SK-N-SH treated with all-trans-retinoic acid at 6 μM for 48 hours (cell line): ENCODE results near the gene ZFP92.

Experiments used
- ATAC-seq: fragments of 200-7000 bp; cut with Tn5 transposase; 3 replicates; pipeline ENCODE4 v1.9.1; 2020; ENCODE audit warnings: mild to moderate bottlenecking, moderate library complexity
- ARNTL ChIP-seq: fragments of 450-650 bp; formaldehyde crosslinking; IDR thresholded peaks from 2 replicates; pipeline ENCODE4 v1.5.0; 2020; ENCODE audit warnings: low read depth, mild to moderate bottlenecking, moderate library complexity, borderline replicate concordance
- CSDC2 ChIP-seq: fragments of 250-450 bp; sonication (Bioruptor Pico); IDR thresholded peaks from 2 replicates; pipeline ENCODE4 v1.5.0; 2020; ENCODE audit warnings: mild to moderate bottlenecking, moderate library complexity
- GLIS3 ChIP-seq: fragments of 250-450 bp; sonication (Bioruptor Pico); IDR thresholded peaks from 2 replicates; pipeline ENCODE4 v1.5.0; 2020; ENCODE audit warnings: mild to moderate bottlenecking, moderate library complexity
- ISL1 ChIP-seq: fragments of 250-450 bp; sonication (Bioruptor Pico); IDR thresholded peaks from 2 replicates; pipeline ENCODE4 v2.1.2; 2022; ENCODE audit warnings: mild to moderate bottlenecking, moderate library complexity
- OSR1 ChIP-seq: fragments of 250-450 bp; sonication (Bioruptor Pico); IDR thresholded peaks from 2 replicates; pipeline ENCODE4 v1.8.0; 2022; ENCODE audit warnings: moderate library complexity, mild to moderate bottlenecking, inconsistent platforms
- PPARA ChIP-seq: fragments of 250-450 bp; sonication (Bioruptor Pico); IDR thresholded peaks from 2 replicates; pipeline ENCODE4 v1.5.0; 2020; ENCODE audit warnings: mild to moderate bottlenecking, borderline replicate concordance
- RARB ChIP-seq: fragments of 250-450 bp; sonication (Bioruptor Pico); IDR thresholded peaks from 2 replicates; pipeline ENCODE4 v1.8.0; 2021; ENCODE audit warnings: mild to moderate bottlenecking, moderate library complexity
- SNAI2 ChIP-seq: fragments of 250-450 bp; sonication (Bioruptor Pico); IDR thresholded peaks from 2 replicates; pipeline ENCODE4 v1.5.0; 2020; ENCODE audit warnings: mild to moderate bottlenecking, moderate library complexity
- TCF4 ChIP-seq: fragments of 250-450 bp; sonication (Bioruptor Pico); IDR thresholded peaks from 2 replicates; pipeline ENCODE4 v1.8.0; 2021; ENCODE audit warnings: mild to moderate bottlenecking, moderate library complexity, borderline replicate concordance
- ZC3H10 ChIP-seq: fragments of 250-450 bp; sonication (Bioruptor Pico); IDR thresholded peaks from 2 replicates; pipeline ENCODE4 v1.5.1; 2021; ENCODE audit warnings: mild to moderate bottlenecking, moderate library complexity
- ZFP30 ChIP-seq: fragments of 450-650 bp; formaldehyde crosslinking; IDR thresholded peaks from 2 replicates; pipeline ENCODE4 v1.5.0; 2022; ENCODE audit warnings: mild to moderate bottlenecking, moderate library complexity
- ZNF565 ChIP-seq: fragments of 450-650 bp; formaldehyde crosslinking; conservative IDR thresholded peaks from 2 replicates; pipeline ENCODE4 v1.5.0; 2020; ENCODE audit warnings: low read depth, mild to moderate bottlenecking, moderate library complexity
- ZNF70 ChIP-seq: fragments of 450-650 bp; formaldehyde crosslinking; IDR thresholded peaks from 2 replicates; pipeline ENCODE4 v1.5.0; 2020; ENCODE audit warnings: mild to moderate bottlenecking, moderate library complexity
- ZNF8 ChIP-seq: fragments of 450-650 bp; formaldehyde crosslinking; IDR thresholded peaks from 2 replicates; pipeline ENCODE4 v1.5.0; 2020; ENCODE audit warnings: mild to moderate bottlenecking, moderate library complexity
- TF ChIP-seq, protein P1 (sequence below): fragments of 250-450 bp; sonication (Bioruptor Pico); IDR thresholded peaks from 2 replicates; pipeline ENCODE4 v1.5.0; 2020; ENCODE audit warnings: mild to moderate bottlenecking, moderate library complexity
- TF ChIP-seq, protein P2 (sequence below): fragments of 250-450 bp; sonication (Bioruptor Pico); IDR thresholded peaks from 2 replicates; pipeline ENCODE4 v1.5.1; 2021; ENCODE audit warnings: mild to moderate bottlenecking, moderate library complexity
- TF ChIP-seq, protein P3 (sequence below): fragments of 250-450 bp; sonication (Bioruptor Pico); IDR thresholded peaks from 2 replicates; pipeline ENCODE4 v1.8.0; 2020; ENCODE audit warnings: mild to moderate bottlenecking, moderate library complexity, borderline replicate concordance
- TF ChIP-seq, protein P4 (sequence below): fragments of 250-450 bp; sonication (Bioruptor Pico); IDR thresholded peaks from 2 replicates; pipeline ENCODE4 v1.8.0; 2021; ENCODE audit warnings: low read depth, mild to moderate bottlenecking, moderate library complexity, borderline replicate concordance
- TF ChIP-seq, protein P5 (sequence below): fragments of 250-450 bp; sonication (Bioruptor Pico); IDR thresholded peaks from 2 replicates; pipeline ENCODE4 v1.5.1; 2020; ENCODE audit warnings: low read depth, mild to moderate bottlenecking, moderate library complexity

The ZFP92 gene

DNA sequence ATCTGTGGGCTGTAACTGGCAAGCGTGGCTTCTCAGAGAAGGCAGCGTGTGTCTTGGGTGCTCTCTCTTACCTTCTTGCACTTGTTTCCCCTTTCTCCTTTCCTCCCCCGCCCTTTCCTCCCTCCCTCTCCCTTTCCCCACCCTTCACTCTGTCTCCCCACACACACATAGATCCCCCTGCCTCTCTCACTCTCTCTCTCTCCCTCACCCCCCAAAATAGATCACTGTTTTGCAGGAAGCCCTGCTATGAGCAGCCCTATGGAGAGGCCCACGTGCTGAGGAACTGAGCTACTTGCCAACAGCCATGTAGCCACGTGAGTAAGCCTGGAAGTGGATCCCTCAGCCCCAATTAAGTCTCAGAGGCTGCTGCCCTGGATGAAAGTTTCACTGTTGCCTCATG lies 5.8 kb upstream of the ZFP92 start:
- TF ChIP-seq CSDC2 (CRISPR knock-in tag) = no peak
- TF ChIP-seq, protein P1, sequence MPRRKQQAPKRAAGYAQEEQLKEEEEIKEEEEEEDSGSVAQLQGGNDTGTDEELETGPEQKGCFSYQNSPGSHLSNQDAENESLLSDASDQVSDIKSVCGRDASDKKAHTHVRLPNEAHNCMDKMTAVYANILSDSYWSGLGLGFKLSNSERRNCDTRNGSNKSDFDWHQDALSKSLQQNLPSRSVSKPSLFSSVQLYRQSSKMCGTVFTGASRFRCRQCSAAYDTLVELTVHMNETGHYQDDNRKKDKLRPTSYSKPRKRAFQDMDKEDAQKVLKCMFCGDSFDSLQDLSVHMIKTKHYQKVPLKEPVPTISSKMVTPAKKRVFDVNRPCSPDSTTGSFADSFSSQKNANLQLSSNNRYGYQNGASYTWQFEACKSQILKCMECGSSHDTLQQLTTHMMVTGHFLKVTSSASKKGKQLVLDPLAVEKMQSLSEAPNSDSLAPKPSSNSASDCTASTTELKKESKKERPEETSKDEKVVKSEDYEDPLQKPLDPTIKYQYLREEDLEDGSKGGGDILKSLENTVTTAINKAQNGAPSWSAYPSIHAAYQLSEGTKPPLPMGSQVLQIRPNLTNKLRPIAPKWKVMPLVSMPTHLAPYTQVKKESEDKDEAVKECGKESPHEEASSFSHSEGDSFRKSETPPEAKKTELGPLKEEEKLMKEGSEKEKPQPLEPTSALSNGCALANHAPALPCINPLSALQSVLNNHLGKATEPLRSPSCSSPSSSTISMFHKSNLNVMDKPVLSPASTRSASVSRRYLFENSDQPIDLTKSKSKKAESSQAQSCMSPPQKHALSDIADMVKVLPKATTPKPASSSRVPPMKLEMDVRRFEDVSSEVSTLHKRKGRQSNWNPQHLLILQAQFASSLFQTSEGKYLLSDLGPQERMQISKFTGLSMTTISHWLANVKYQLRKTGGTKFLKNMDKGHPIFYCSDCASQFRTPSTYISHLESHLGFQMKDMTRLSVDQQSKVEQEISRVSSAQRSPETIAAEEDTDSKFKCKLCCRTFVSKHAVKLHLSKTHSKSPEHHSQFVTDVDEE (CRISPR knock-in tag) = no peak
- TF ChIP-seq, protein P2, sequence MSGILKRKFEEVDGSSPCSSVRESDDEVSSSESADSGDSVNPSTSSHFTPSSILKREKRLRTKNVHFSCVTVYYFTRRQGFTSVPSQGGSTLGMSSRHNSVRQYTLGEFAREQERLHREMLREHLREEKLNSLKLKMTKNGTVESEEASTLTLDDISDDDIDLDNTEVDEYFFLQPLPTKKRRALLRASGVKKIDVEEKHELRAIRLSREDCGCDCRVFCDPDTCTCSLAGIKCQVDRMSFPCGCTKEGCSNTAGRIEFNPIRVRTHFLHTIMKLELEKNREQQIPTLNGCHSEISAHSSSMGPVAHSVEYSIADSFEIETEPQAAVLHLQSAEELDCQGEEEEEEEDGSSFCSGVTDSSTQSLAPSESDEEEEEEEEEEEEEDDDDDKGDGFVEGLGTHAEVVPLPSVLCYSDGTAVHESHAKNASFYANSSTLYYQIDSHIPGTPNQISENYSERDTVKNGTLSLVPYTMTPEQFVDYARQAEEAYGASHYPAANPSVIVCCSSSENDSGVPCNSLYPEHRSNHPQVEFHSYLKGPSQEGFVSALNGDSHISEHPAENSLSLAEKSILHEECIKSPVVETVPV (CRISPR knock-in tag) = no peak
- no peak for ATAC-seq

DNA sequence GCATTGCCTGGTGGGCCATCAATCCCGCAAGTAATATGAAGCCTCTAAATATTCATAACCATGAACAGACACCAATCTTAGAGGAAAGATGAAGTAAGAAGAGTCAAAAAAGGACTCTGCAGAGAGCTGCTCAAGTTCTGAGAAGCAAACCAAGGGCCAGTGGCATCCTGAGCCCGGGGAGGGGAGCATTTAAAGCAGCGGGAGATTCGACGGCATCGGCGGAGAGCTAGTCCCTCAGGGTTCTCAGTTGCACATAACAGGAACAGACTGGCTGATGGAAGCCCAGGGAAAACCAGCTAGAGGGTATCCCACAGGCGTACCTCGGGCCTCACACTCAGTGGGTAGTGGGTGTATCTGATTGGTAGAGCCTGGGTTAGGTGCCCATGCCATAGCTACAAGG lies 5.3 kb upstream of the ZFP92 start:
- ATAC-seq = no peak
- TF ChIP-seq SNAI2 (CRISPR knock-in tag) = no peak
- TF ChIP-seq ARNTL = no peak
- no peak for TF ChIP-seq RARB
- TF ChIP-seq ZNF8 = no peak
- TF ChIP-seq CSDC2 (CRISPR knock-in tag) = no peak
- TF ChIP-seq ZNF565 (CRISPR knock-in tag) = no peak
- TF ChIP-seq, protein P3, sequence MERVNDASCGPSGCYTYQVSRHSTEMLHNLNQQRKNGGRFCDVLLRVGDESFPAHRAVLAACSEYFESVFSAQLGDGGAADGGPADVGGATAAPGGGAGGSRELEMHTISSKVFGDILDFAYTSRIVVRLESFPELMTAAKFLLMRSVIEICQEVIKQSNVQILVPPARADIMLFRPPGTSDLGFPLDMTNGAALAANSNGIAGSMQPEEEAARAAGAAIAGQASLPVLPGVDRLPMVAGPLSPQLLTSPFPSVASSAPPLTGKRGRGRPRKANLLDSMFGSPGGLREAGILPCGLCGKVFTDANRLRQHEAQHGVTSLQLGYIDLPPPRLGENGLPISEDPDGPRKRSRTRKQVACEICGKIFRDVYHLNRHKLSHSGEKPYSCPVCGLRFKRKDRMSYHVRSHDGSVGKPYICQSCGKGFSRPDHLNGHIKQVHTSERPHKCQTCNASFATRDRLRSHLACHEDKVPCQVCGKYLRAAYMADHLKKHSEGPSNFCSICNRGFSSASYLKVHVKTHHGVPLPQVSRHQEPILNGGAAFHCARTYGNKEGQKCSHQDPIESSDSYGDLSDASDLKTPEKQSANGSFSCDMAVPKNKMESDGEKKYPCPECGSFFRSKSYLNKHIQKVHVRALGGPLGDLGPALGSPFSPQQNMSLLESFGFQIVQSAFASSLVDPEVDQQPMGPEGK (CRISPR knock-in tag) = no peak
- TF ChIP-seq OSR1 (CRISPR knock-in tag) = no peak
- TF ChIP-seq, protein P1 (CRISPR knock-in tag) = no peak
- TF ChIP-seq, protein P2 (CRISPR knock-in tag) = no peak
- TF ChIP-seq ZFP30 (CRISPR knock-in tag) = no peak
- TF ChIP-seq PPARA = no peak
- no peak for TF ChIP-seq ZC3H10 (CRISPR knock-in tag)
- no peak for TF ChIP-seq GLIS3 (CRISPR knock-in tag)
- TF ChIP-seq ZNF70 (CRISPR knock-in tag) = no peak
- TF ChIP-seq TCF4 (CRISPR knock-in tag) = no peak
- TF ChIP-seq ISL1 (CRISPR knock-in tag) = no peak
- TF ChIP-seq, protein P4, sequence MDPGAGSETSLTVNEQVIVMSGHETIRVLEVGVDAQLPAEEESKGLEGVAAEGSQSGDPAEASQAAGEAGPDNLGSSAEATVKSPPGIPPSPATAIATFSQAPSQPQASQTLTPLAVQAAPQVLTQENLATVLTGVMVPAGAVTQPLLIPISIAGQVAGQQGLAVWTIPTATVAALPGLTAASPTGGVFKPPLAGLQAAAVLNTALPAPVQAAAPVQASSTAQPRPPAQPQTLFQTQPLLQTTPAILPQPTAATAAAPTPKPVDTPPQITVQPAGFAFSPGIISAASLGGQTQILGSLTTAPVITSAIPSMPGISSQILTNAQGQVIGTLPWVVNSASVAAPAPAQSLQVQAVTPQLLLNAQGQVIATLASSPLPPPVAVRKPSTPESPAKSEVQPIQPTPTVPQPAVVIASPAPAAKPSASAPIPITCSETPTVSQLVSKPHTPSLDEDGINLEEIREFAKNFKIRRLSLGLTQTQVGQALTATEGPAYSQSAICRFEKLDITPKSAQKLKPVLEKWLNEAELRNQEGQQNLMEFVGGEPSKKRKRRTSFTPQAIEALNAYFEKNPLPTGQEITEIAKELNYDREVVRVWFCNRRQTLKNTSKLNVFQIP (CRISPR knock-in tag) = no peak
- TF ChIP-seq, protein P5, sequence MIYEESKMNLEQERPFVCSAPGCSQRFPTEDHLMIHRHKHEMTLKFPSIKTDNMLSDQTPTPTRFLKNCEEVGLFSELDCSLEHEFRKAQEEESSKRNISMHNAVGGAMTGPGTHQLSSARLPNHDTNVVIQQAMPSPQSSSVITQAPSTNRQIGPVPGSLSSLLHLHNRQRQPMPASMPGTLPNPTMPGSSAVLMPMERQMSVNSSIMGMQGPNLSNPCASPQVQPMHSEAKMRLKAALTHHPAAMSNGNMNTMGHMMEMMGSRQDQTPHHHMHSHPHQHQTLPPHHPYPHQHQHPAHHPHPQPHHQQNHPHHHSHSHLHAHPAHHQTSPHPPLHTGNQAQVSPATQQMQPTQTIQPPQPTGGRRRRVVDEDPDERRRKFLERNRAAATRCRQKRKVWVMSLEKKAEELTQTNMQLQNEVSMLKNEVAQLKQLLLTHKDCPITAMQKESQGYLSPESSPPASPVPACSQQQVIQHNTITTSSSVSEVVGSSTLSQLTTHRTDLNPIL = no peak
